Neural cell (in vitro differentiated cells): ENCODE measurements around the gene CDC42BPB. TPM values are rescaled to one million over a fixed set of nuclear protein-coding genes. Genes with fewer than 3 reads are reported as not detected.

ENCODE experiments used
- H2AFZ ChIP-seq: fragments of 200-600, 300-800 bp; sonication (generic), shearing (Covaris generic); 2 replicates; pipeline ENCODE4 v1.6.0; 2014; ENCODE audit warnings: low read depth, mild to moderate bottlenecking, antibody characterized with exemption, low read length, moderate library complexity
- H3F3A ChIP-seq: fragments of 200-600 bp; shearing (Covaris generic); 2 replicates; pipeline ENCODE4 v1.6.1; 2016; ENCODE audit warnings: mild to moderate bottlenecking, moderate library complexity, mixed read lengths, antibody characterized with exemption, low read length; ENCODE audit not compliant: insufficient read depth, poor library complexity, severe bottlenecking
- H3K27ac ChIP-seq: fragments of 200-600, 300-800 bp; sonication (generic), shearing (Covaris generic); 2 replicates; pipeline ENCODE4 v1.5.1; 2014; ENCODE audit warnings: mild to moderate bottlenecking, low read length, moderate library complexity
- H3K27me3 ChIP-seq: fragments of 300-800, 200-600 bp; sonication (generic), shearing (Covaris generic); 2 replicates; pipeline ENCODE4 v1.6.0; 2014; ENCODE audit warnings: mild to moderate bottlenecking, low read depth, low read length, moderate library complexity; ENCODE audit not compliant: insufficient read depth
- H3K36me3 ChIP-seq: fragments of 300-800, 200-600 bp; sonication (generic), shearing (Covaris generic); 2 replicates; pipeline ENCODE4 v1.5.1; 2014; ENCODE audit warnings: mild to moderate bottlenecking, antibody characterized with exemption, low read length, moderate library complexity; ENCODE audit not compliant: insufficient read depth
- H3K4me2 ChIP-seq: fragments of 300-800, 200-600 bp; sonication (generic), shearing (Covaris generic); 2 replicates; pipeline ENCODE4 v1.6.0; 2014; ENCODE audit warnings: mild to moderate bottlenecking, low read length
- H3K4me3 ChIP-seq: fragments of 300-800, 200-600 bp; sonication (generic), shearing (Covaris generic); 2 replicates; pipeline ENCODE4 v1.5.1; 2014; ENCODE audit warnings: mild to moderate bottlenecking, low read length, moderate library complexity
- H3K79me2 ChIP-seq: fragments of 200-600 bp; shearing (Covaris generic); replicated peaks from 2 replicates; pipeline ENCODE4 v1.6.0; 2014; ENCODE audit warnings: mild to moderate bottlenecking, low read length, moderate library complexity; ENCODE audit not compliant: insufficient read depth
- H3K9ac ChIP-seq: fragments of 300-800, 200-600 bp; sonication (generic), shearing (Covaris generic); 2 replicates; pipeline ENCODE4 v1.6.1; 2016; ENCODE audit warnings: mild to moderate bottlenecking, low read length, mixed read lengths
- H3K9me2 ChIP-seq: fragments of 200-600 bp; shearing (Covaris generic); 2 replicates; pipeline ENCODE4 v1.6.1; 2016; ENCODE audit warnings: mild to moderate bottlenecking, low read length, mixed read lengths; ENCODE audit not compliant: insufficient read depth
- H3K9me3 ChIP-seq: fragments of 200-600, 300-800 bp; sonication (generic), shearing (Covaris generic); 2 replicates; pipeline ENCODE4 v1.6.1; 2016; ENCODE audit warnings: mild to moderate bottlenecking, mixed run types, low read length, moderate library complexity, mixed read lengths
- H4K20me1 ChIP-seq: fragments of 200-600 bp; shearing (Covaris generic); 2 replicates; pipeline ENCODE4 v1.6.1; 2016; ENCODE audit warnings: mild to moderate bottlenecking, mixed run types; ENCODE audit not compliant: insufficient read depth
- EP300 ChIP-seq: fragments of 450-650 bp; conservative IDR thresholded peaks from 2 replicates; pipeline ENCODE4 v1.6.1; 2014; ENCODE audit warnings: antibody characterized with exemption, mild to moderate bottlenecking, moderate library complexity; ENCODE audit not compliant: poor library complexity, severe bottlenecking
- EZH2 ChIP-seq: fragments of 200-600, 300-800 bp; shearing (Covaris generic), sonication (generic); IDR thresholded peaks from 2 replicates; pipeline ENCODE4 v1.6.1; 2014; ENCODE audit warnings: antibody characterized with exemption, low read length, borderline replicate concordance, mild to moderate bottlenecking; ENCODE audit not compliant: insufficient read depth, poor library complexity, severe bottlenecking
- MXI1 ChIP-seq: fragments of 450-650 bp; conservative IDR thresholded peaks from 2 replicates; pipeline ENCODE4 v1.6.1; 2014; ENCODE audit warnings: antibody characterized with exemption, mild to moderate bottlenecking; ENCODE audit not compliant: poor library complexity, severe bottlenecking
- POLR2AphosphoS5 ChIP-seq: IDR thresholded peaks from 2 replicates; pipeline ENCODE4 v1.6.1; 2012
- RAD21 ChIP-seq: fragments of 450-650 bp; conservative IDR thresholded peaks from 2 replicates; pipeline ENCODE4 v1.6.1; 2014; ENCODE audit warnings: antibody characterized with exemption, mild to moderate bottlenecking, moderate library complexity
- SMC3 ChIP-seq: fragments of 450-650 bp; conservative IDR thresholded peaks from 2 replicates; pipeline ENCODE4 v1.6.1; 2014; ENCODE audit warnings: antibody characterized with exemption, mild to moderate bottlenecking, moderate library complexity; ENCODE audit not compliant: poor library complexity
- TAF1 ChIP-seq: IDR thresholded peaks from 2 replicates; pipeline ENCODE4 v1.6.1; 2012; ENCODE audit warnings: low read depth
- polyA plus RNA-seq: library from polyadenylated mRNA; depleted of rRNA; stranded (reverse); fragments of >200 nt; gene quantifications from 2 replicates; pipeline ENCODE4 v1.2.3, GENCODE V29; 2014
- TF ChIP-seq, protein P1 (sequence below): fragments of 450-650 bp; IDR thresholded peaks from 2 replicates; pipeline ENCODE4 v1.5.1; 2014; ENCODE audit warnings: antibody characterized with exemption, mild to moderate bottlenecking, moderate library complexity; ENCODE audit not compliant: poor library complexity, severe bottlenecking
- TF ChIP-seq, protein P2 (sequence below): IDR thresholded peaks from 2 replicates; pipeline ENCODE4 v1.6.1; 2012; ENCODE audit warnings: borderline replicate concordance

CDC42BPB gene
- polyA plus RNA-seq, 1 donor from 2014 or later, result 43.8 TPM

DNA sequence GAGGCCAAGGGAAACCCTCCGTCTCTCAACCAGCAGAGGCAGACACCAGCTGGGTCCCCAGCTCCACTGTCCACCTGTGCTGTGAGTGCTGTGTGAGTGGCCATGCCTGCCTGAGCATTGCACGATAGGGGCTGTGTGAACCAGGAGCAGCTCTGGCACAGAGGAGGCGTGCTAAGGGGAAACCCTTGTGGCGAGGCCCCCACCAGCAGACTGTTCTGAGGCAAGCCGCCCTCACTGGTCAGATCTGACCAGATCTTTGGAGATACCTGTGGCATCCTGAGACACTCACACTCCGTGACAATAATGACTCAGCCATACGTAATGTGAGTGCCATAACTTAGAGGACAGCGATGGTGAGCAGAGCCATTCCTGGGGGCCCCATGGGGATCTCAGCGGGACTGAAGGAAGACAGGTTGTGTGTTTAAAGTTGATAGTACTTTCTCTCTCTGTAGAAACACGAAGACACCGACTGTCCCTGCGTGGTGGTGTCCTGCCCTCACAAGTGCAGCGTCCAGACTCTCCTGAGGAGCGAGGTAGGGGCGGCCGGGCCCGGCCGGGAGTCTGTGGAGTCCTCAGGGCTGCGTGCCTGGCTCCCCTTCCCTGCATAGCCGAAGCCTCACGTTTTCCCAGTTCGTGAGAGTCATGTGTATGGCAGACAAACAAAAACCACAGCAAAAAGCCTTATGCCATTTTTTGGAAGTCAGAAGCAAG is 171.5 kb downstream of the CDC42BPB start:
- Histone ChIP-seq H4K20me1 (no peaks in the 10 kb centered on the region), H3F3A (no peaks in the 10 kb centered on the region), H3K27me3 (no peaks in the 10 kb centered on the region), H3K4me2 (no peak overlapping the region), H3K4me3 (no peak overlapping the region), H3K79me2 (no peaks in the 10 kb centered on the region), H3K27ac (no peak overlapping the region), H3K9me3 (no peaks in the 10 kb centered on the region), H3K36me3 (no peaks in the 10 kb centered on the region), H2AFZ (no peak overlapping the region), H3K9me2 (no peaks in the 10 kb centered on the region), H3K9ac (no peak overlapping the region)
- TF ChIP-seq, protein P1, sequence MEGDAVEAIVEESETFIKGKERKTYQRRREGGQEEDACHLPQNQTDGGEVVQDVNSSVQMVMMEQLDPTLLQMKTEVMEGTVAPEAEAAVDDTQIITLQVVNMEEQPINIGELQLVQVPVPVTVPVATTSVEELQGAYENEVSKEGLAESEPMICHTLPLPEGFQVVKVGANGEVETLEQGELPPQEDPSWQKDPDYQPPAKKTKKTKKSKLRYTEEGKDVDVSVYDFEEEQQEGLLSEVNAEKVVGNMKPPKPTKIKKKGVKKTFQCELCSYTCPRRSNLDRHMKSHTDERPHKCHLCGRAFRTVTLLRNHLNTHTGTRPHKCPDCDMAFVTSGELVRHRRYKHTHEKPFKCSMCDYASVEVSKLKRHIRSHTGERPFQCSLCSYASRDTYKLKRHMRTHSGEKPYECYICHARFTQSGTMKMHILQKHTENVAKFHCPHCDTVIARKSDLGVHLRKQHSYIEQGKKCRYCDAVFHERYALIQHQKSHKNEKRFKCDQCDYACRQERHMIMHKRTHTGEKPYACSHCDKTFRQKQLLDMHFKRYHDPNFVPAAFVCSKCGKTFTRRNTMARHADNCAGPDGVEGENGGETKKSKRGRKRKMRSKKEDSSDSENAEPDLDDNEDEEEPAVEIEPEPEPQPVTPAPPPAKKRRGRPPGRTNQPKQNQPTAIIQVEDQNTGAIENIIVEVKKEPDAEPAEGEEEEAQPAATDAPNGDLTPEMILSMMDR, result no peak
- TF ChIP-seq MXI1, result no peak
- TF ChIP-seq EZH2, result no peak
- no peak for TF ChIP-seq SMC3
- no peak for TF ChIP-seq RAD21
- TF ChIP-seq POLR2AphosphoS5, result no peak
- TF ChIP-seq, protein P2, sequence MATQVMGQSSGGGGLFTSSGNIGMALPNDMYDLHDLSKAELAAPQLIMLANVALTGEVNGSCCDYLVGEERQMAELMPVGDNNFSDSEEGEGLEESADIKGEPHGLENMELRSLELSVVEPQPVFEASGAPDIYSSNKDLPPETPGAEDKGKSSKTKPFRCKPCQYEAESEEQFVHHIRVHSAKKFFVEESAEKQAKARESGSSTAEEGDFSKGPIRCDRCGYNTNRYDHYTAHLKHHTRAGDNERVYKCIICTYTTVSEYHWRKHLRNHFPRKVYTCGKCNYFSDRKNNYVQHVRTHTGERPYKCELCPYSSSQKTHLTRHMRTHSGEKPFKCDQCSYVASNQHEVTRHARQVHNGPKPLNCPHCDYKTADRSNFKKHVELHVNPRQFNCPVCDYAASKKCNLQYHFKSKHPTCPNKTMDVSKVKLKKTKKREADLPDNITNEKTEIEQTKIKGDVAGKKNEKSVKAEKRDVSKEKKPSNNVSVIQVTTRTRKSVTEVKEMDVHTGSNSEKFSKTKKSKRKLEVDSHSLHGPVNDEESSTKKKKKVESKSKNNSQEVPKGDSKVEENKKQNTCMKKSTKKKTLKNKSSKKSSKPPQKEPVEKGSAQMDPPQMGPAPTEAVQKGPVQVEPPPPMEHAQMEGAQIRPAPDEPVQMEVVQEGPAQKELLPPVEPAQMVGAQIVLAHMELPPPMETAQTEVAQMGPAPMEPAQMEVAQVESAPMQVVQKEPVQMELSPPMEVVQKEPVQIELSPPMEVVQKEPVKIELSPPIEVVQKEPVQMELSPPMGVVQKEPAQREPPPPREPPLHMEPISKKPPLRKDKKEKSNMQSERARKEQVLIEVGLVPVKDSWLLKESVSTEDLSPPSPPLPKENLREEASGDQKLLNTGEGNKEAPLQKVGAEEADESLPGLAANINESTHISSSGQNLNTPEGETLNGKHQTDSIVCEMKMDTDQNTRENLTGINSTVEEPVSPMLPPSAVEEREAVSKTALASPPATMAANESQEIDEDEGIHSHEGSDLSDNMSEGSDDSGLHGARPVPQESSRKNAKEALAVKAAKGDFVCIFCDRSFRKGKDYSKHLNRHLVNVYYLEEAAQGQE, result no peak
- no peak for TF ChIP-seq TAF1
- TF ChIP-seq EP300, result no peak

DNA sequence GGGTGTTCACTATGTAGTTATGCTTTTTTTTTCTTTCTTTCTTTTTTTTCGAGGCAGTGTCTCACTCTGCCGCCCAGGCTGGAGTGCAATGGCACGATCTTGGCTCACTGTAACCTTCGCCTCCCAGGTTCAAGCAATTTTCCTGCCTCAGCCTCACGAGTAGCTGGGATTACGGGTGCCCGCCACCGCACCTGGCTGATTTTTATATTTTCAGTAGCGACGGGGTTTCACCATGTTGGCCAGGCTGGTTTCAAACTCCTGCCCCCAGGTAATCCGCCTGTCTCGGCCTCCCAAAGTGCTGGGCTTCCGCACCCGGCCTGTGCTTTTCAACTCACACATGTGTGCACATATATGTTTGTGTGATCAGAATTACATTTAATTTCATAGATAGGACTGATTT is 173.8 kb downstream of the CDC42BPB start:
- no peak overlapping the region for H2AFZ ChIP-seq
- no peaks in the 10 kb centered on the region for H3K9me3 ChIP-seq
- no peak overlapping the region for H3K9ac ChIP-seq
- no peak overlapping the region for H3K27ac ChIP-seq
- no peaks in the 10 kb centered on the region for H3K36me3 ChIP-seq
- no peaks in the 10 kb centered on the region for H3F3A ChIP-seq
- no peak for TF ChIP-seq POLR2AphosphoS5
- TF ChIP-seq RAD21, result no peak
- TF ChIP-seq SMC3, result no peak
- TF ChIP-seq MXI1, result no peak
- no peak for TF ChIP-seq TAF1
- TF ChIP-seq, protein P1, result no peak
- no peak for TF ChIP-seq EZH2
- TF ChIP-seq, protein P2, result no peak
- no peak for TF ChIP-seq EP300
- H3K4me3 ChIP-seq, result no peak overlapping the region
- no peaks in the 10 kb centered on the region for H3K9me2 ChIP-seq
- no peaks in the 10 kb centered on the region for H3K79me2 ChIP-seq
- H3K4me2 ChIP-seq, result no peak overlapping the region
- no peaks in the 10 kb centered on the region for H3K27me3 ChIP-seq
- no peaks in the 10 kb centered on the region for H4K20me1 ChIP-seq
